T-helper 2 cell treated with Interferon-gamma antibody and Interleukin-4, amounts not matched to agents 100 ng/mL and 5 ng/mL, for 36 hours (primary cell): ENCODE measurements around the gene OR56A1. TPM values are rescaled to one million over a fixed set of nuclear protein-coding genes. Genes with fewer than 3 reads are reported as not detected.

Source experiments
- intact Hi-C: fragments of 100-400 bp; cut with micrococcal nuclease; formaldehyde crosslinking; loops from one replicate; pipeline ENCODE4 v1.15.1; 2023
- total RNA-seq: library from RNA; stranded (reverse); gene quantifications from 2 replicates; pipeline ENCODE4 v1.2.3, GENCODE V29; 2022

Gene OR56A1
- total RNA-seq, 1 donor from 2014 or later, result not detected

GRCh38 chr11:5992150-5992549 lies 38.4 kb downstream of the OR56A1 start:
- intact Hi-C loops, result no loop called here

GRCh38 chr11:5989203-5989602 lies 41.4 kb downstream of the OR56A1 start:
- intact Hi-C loops, result no loop called here

- intact Hi-C loops, result no loop called here
These were observed 43.7 kb downstream of the OR56A1 start, which contains the start of gene OR52L1 for GRCh38 chr11:5986885-5987284. OR52L1 (minus strand) TSS chr11:5986985; CDS start chr11:5986930, 55 bp downstream.

GRCh38 chr11:5983443-5983842 lies 47.1 kb downstream of the OR56A1 start:
- intact Hi-C loops, result no loop called here

GRCh38 chr11:5973530-5973929 lies 57.0 kb downstream of the OR56A1 start:
- intact Hi-C loops, result no loop called here

Other genes with a start within 250 kb of the OR56A1 start
- gene OR52N5, start 247.4 kb downstream of the OR56A1 start, total RNA-seq, result not detected in 2 replicates
- 0.23 TPM in 1 of 2 replicates, not detected in the other for gene OR52N1, start 239.5 kb downstream of the OR56A1 start, total RNA-seq
- not detected in 2 replicates for gene OR52N2, start 221.8 kb downstream of the OR56A1 start, total RNA-seq
- gene OR52E6, start 188.9 kb downstream of the OR56A1 start, total RNA-seq, result not detected in 2 replicates
- gene OR52E8, start 173.1 kb downstream of the OR56A1 start, total RNA-seq, result not detected in 2 replicates
- gene OR52E4, start 150.1 kb downstream of the OR56A1 start, total RNA-seq, result not detected in 2 replicates
- not detected in 2 replicates for gene OR52E5, start 137.6 kb downstream of the OR56A1 start, total RNA-seq
- not detected in 2 replicates for gene OR56A3, start 88.5 kb downstream of the OR56A1 start, total RNA-seq
- gene OR56A5, start 62.3 kb downstream of the OR56A1 start, total RNA-seq, result not detected in 2 replicates
- gene OR52L1, start 43.8 kb downstream of the OR56A1 start, total RNA-seq, result not detected in 2 replicates
- 0.05 TPM in 1 of 2 replicates, not detected in the other for gene OR56A4, start 23.8 kb downstream of the OR56A1 start, total RNA-seq
- gene OR56B4, start 76.9 kb upstream of the OR56A1 start, total RNA-seq, result not detected in 2 replicates
- not detected in 2 replicates for gene OR52B2, start 139.6 kb upstream of the OR56A1 start, total RNA-seq
- gene OR52W1, start 168.5 kb upstream of the OR56A1 start, total RNA-seq, result not detected in 2 replicates
- not detected in 2 replicates for gene C11orf42, start 174.8 kb upstream of the OR56A1 start, total RNA-seq
- gene FHIP1B, start 203.9 kb upstream of the OR56A1 start, total RNA-seq, result 20.5 and 22.2 TPM in 2 replicates
- gene CNGA4, start 208.3 kb upstream of the OR56A1 start, total RNA-seq, result 0.16 and 0.23 TPM in 2 replicates
- not detected in 2 replicates for gene CCKBR, start 229.1 kb upstream of the OR56A1 start, total RNA-seq